ENCODE results near the gene NRXN3.

DNA sequence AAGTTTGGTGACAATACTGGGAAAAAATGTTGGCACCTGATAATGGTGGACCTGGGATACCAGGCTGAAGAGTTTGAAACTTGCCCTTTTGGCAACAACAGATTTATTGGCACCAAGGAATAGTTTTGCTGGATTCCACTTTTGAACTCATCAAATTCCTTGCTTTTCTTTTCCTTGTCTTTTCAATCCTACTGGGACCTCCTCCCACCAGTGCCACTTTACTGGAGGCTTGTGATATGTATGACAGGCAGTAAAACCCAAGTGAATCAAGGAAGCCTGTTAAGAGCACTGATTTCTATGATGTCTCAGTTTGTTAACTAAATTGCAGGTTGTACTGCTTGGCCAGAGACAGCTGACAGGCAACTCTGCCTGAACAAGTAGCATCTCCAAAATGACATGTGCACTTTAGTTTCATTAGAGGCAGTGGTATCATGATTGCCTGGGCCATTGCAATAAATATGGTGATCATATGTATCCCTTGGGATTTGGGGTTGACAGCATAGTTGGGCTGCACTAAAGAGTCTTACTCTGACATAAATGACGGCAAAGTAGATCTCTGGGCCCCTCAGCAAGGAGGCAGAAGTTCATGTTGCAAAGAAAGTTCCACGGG, 1475.7 kb downstream of the NRXN3 start:
- TF ChIP-seq GATA2 (IDR thresholded peaks at IDR 0.05; ENCODE audit: low read depth, low read length) (no peak), GATA3 (IDR thresholded peaks at IDR 0.05; ENCODE audit: low read depth, low read length) (no peak)

All from SH-SY5Y (cell line).